ENCODE measurements around the gene PRKACA. TPM values are rescaled to one million over a fixed set of nuclear protein-coding genes. Genes with fewer than 3 reads are reported as not detected.

PRKACA gene
- total and polyA plus RNA-seq, 4 donors = 43.7 to 103 (median 67.9) TPM

DNA sequence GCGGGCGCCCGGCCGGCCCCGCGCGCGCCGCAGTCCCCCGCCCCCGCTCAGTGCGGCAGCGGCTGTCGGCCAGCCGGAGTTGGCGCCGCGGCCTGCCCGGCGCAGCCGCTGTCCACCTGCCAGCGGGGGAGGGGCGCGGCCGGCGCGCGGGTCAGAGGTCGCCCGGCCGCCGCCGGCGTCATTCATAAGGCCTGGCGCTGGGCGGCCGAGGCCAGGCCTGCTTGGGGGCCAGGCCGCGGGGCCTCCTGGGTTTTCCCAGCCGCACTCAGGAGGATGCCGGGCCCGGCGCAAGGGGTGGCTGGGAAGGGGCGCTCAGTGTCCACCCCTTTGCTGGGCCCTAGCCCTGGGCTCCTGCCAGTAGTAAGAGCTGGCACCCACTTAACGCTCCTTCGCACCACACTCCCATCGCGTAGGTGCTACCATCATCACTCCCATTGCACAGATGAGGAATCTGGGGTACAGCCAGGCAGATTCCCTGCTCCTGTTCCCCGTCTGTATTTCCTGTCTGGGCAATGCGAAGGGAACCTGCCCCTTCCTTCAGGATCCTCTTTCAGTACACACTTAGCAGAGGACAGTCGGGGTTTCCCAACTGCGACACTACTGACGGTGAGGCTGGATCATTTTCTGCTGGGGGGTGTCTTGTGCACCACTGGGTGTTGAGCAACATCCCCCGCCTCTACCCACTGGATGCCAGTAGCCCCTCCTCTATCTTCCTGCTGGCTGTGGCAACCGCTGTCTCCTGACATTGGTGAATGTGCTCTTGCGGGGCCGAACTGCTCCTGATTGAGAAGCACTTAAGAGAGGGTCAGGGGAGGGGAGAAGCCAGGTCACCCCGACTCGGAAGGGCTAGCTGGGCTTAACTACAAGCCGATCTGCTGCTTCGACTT, 846 bp upstream of the PRKACA start:
- Histone ChIP-seq H3K27me3 (ENCODE audit: control insufficient read depth in 3 of 3, insufficient read depth in 3 of 3, low read length in 2 of 3) (no peaks in the 10 kb centered on the region), H3K9me3 (ENCODE audit: control insufficient read depth in 4 of 4, insufficient read depth in 3 of 4, low read length in 3 of 4) (no peaks in the 10 kb centered on the region), H3K36me3 (ENCODE audit: control insufficient read depth in 4 of 4, insufficient read depth in 4 of 4, low read length in 4 of 4) (peaks cover 0 to 2% (median 0%) of the 10 kb centered on the region in 4 donors), H3K4me1 (ENCODE audit: control insufficient read depth in 5 of 5, insufficient read depth in 5 of 5, low read length in 5 of 5) (peaks cover 6 to 38% (median 19%) of the 10 kb centered on the region in 5 donors), H3K27ac (ENCODE audit: low read depth in 1 of 2, low read length in 1 of 2) (peak overlapping the region; percentile 95), H3K4me3 (no peak overlapping the region), H3K9ac (ENCODE audit: insufficient read depth in 1 of 2, low read length in 2 of 2) (peak overlapping the region; percentile 37 to 67)
- DNase-seq (peak; percentile 63 to 77 (median 66)), ATAC-seq (ENCODE audit: insufficient read depth, low FRiP score) (peak; percentile 8)
- 2% methylated on average over 55 to 61 of the region's 61 CpGs for WGBS, 2 donors
- TF ChIP-seq, protein P1, sequence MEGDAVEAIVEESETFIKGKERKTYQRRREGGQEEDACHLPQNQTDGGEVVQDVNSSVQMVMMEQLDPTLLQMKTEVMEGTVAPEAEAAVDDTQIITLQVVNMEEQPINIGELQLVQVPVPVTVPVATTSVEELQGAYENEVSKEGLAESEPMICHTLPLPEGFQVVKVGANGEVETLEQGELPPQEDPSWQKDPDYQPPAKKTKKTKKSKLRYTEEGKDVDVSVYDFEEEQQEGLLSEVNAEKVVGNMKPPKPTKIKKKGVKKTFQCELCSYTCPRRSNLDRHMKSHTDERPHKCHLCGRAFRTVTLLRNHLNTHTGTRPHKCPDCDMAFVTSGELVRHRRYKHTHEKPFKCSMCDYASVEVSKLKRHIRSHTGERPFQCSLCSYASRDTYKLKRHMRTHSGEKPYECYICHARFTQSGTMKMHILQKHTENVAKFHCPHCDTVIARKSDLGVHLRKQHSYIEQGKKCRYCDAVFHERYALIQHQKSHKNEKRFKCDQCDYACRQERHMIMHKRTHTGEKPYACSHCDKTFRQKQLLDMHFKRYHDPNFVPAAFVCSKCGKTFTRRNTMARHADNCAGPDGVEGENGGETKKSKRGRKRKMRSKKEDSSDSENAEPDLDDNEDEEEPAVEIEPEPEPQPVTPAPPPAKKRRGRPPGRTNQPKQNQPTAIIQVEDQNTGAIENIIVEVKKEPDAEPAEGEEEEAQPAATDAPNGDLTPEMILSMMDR (IDR thresholded peaks at IDR 0.05; ENCODE audit: control extremely low read depth, extremely low read depth) = no peak

DNA sequence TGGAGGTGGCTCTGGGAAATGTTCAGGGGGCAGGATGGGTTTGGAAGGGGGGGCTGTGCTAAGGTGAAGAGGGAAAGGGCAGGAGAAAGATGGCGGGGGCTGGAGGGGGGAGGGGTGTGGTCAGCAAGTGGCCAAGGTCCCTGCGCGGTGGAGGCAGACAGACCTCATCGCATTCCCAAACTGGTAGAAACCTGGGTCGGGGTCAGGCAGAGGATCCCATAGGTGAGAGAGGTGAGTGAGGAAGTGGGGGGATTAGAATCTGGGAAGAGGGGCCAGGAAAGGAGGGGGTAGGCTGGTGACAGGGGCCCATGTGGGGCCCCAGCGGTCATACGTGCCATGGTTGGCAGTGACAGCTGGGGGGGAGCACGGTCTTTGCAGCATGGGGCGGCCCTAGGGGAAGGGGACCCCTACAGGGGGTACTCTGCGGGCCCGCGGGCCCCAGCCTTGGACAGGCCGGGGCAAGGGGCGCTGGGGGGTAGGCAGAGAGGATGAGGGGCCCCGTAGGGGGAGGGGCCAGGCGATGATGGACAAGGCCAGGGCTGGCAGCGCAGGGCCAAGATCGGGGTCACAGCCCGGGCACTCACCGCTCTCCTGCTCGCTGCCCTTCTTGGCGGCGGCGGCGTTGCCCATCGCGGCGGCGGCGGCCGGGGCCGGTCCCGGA, 514 bp downstream of the PRKACA start:
- peaks cover 0 to 2% (median 0%) of the 10 kb centered on the region in 4 donors for H3K36me3 ChIP-seq (ENCODE audit: control insufficient read depth in 4 of 4, insufficient read depth in 4 of 4, low read length in 4 of 4)
- peak in 1 of 3 donors; percentile 25 for DNase-seq

DNA sequence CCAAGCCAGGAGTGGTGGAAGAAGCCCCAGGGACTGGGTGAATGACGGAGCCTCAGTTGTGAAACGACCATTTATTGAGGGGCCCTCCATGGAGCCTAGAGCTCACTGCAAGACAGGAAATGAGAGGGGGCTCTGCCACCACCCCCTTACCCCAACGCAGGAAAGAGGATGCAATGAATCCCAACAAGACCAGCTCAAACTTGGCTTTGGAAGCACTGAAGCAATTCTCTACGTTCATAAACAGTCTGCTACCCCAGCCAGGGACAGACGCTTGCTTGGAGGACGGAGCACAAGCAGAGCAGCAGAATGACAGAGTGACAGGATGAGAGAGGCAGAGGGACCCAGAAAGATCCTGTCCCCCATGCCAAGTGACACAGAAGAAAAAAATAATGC, 1.0 kb downstream of the PRKACA start:
- Histone ChIP-seq H3K9ac (ENCODE audit: insufficient read depth in 1 of 2, low read length in 2 of 2) (peak overlapping the region in 1 of 2 donors; percentile 81), H3K27ac (ENCODE audit: low read depth in 1 of 2, low read length in 1 of 2) (peak overlapping the region; percentile 75 to 92), H3K36me3 (ENCODE audit: control insufficient read depth in 4 of 4, insufficient read depth in 4 of 4, low read length in 4 of 4) (peaks cover 0 to 2% (median 0%) of the 10 kb centered on the region in 4 donors), H3K4me3 (peak overlapping the region; percentile 41), H3K9me3 (ENCODE audit: control insufficient read depth in 4 of 4, insufficient read depth in 3 of 4, low read length in 3 of 4) (no peaks in the 10 kb centered on the region), H3K27me3 (ENCODE audit: control insufficient read depth in 3 of 3, insufficient read depth in 3 of 3, low read length in 2 of 3) (no peaks in the 10 kb centered on the region), H3K4me1 (ENCODE audit: control insufficient read depth in 5 of 5, insufficient read depth in 5 of 5, low read length in 5 of 5) (peaks cover 19 to 49% (median 25%) of the 10 kb centered on the region in 5 donors)
- TF ChIP-seq, protein P1 (IDR thresholded peaks at IDR 0.05; ENCODE audit: control extremely low read depth, extremely low read depth) = no peak
- DNase-seq (no peak), ATAC-seq (ENCODE audit: insufficient read depth, low FRiP score) (no peak)
- WGBS, 2 donors = 8 to 14% methylated on average over 6 of the region's 6 CpGs

More for the DNA sequence above, 514 bp downstream of the PRKACA start:
- Histone ChIP-seq H3K4me3 (peak overlapping the region; percentile 84), H3K27ac (ENCODE audit: low read depth in 1 of 2, low read length in 1 of 2) (peak overlapping the region; percentile 75 to 92), H3K9me3 (ENCODE audit: control insufficient read depth in 4 of 4, insufficient read depth in 3 of 4, low read length in 3 of 4) (no peaks in the 10 kb centered on the region), H3K9ac (ENCODE audit: insufficient read depth in 1 of 2, low read length in 2 of 2) (peak overlapping the region in 1 of 2 donors; percentile 81), H3K27me3 (ENCODE audit: control insufficient read depth in 3 of 3, insufficient read depth in 3 of 3, low read length in 2 of 3) (no peaks in the 10 kb centered on the region), H3K4me1 (ENCODE audit: control insufficient read depth in 5 of 5, insufficient read depth in 5 of 5, low read length in 5 of 5) (peaks cover 16 to 49% (median 25%) of the 10 kb centered on the region in 5 donors)
- 1% methylated on average over 20 to 33 of the region's 33 CpGs for WGBS, 2 donors
- TF ChIP-seq, protein P1 (IDR thresholded peaks at IDR 0.05; ENCODE audit: control extremely low read depth, extremely low read depth) = no peak
- ATAC-seq (ENCODE audit: insufficient read depth, low FRiP score) = no peak
